GM19035 (cell line): ENCODE measurements around the gene TMEM35B.

Experiments used
- ATAC-seq: cut with Tn5 transposase; IDR thresholded peaks from one replicate; pipeline ENCODE4 v1.9.1; 2021; ENCODE audit not compliant: unreplicated experiment

The TMEM35B gene

DNA sequence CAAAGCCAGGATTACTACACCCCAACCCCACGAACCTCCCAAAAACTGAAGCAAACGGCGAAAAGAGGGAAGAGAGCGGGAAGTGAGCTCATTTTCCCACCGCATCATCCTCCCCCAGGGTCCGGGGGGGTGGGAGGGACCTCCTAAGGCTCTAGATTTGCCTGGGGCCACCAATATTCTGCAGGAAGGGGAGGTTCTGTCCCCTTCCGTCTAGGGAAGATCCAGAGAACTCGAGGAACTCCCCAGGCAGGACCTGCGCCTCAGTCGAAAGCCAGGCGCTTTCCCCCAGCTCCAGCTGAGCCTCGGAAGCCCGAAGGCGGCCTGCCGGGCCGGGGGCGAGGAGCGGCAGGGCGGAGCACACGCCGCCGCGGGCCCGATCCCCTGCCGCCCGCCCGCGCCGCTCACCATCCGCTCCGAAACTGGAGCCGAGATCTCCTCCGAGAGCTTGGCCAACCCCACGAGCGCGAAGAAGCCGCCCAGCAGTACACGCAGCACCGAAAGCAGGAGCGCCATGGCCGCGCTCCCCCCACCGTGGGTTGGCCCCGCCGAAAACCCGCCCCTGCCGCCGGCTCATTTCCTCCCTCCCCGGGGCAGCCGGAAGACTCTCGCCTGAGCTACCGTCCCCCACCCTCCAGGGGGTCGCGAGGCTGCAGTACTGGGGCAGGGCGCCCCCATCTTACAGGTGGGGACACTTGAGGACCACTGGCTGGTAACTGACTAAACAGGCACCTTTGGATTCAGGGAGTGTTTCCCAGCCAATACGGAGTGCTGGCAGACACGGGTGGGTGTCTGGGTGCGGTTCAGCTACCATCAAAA is at the start of gene TMEM35B:
TSS of gene TMEM35B (minus strand) at position 555 of the 816 bp plus-strand sequence. CDS start at position 513, 42 bp downstream.
- peak; percentile 79 for ATAC-seq

DNA sequence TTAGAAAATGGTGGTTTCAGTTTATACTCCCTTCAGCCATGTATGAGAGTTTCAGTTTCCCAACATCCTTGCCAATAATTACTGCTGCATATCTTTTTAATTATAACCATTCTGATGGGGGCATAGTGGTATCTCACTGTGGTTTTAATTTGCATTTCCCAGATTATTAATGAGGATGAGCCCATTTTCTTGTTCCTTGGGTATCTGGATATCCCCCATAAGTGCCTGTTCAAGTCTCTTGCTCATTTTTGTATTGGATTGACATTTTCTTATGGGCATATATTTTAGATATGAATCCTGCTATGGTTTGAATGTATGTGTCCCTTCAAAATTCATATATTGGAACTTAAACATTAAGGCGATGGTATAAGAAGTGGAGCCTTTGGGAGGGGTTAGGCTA is 48.2 kb upstream of the TMEM35B start:
- ATAC-seq, result no peak

DNA sequence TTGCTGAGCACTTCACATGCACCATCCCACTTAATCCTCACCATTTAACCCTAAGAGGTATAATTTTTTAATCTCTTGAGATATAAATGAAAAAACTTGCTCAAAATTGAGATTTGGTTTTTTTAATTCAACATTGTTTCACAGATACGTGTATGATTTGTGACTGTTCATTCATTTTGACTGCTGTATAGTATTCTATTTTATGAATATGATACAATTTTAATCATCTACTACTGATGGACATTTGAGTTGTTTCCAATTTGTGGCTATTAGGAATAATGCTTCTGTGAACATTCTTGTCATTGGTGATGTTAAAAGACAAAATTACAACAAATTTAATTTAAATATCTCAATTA is 47.2 kb upstream of the TMEM35B start:
- no peak for ATAC-seq

DNA sequence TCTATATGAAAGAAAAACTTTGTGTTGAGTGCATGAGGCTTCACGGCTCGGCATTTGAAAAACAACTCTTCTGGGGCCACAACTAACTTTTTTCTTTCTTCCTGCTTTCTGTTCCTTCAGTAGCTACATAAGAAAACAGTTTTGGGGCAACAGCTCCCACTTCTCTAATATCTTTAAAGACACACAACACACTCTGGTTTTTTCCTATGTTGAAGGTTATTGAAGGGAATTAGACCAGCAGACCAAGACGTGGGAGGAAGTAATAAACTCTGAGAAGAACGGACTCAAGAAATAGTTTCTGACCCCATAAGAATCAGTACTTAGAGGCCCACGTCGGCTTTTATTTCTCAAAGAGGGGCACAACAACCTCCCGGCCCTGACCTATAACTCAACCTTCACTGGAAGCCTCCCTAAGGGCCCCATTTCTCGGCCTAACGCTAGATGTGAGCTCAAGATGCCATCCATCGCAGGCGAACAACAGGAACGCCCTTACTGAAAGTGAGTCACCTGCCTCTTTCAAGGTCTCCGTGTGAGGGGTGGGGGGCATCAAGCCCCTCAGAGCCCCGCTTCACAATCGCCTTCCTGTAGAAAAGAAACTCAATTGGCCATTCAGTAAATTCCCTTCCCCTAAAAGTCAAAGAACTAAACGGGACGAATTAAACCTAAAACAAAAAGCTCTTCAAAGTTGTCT is 45.8 kb upstream of the TMEM35B start:
- no peak for ATAC-seq

DNA sequence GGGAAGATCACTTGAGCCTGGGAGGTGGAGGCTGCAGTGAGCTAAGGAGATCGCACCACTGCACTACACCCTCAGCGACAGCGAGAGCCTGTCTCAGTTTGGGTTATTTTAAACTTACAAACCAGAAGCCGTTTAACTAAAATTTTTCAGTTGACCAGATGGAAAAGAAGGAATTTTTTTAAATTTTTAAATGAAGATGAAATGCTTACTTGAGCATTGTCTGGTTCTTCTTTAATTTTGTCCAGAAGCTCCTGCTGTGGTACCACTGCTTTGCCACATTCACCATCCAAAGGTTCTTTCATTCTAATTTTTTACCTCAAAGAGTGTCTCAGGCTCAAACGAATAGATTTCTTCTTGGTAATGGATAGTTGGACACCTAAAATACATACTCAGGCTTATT is 45.2 kb upstream of the TMEM35B start:
- ATAC-seq, result no peak

DNA sequence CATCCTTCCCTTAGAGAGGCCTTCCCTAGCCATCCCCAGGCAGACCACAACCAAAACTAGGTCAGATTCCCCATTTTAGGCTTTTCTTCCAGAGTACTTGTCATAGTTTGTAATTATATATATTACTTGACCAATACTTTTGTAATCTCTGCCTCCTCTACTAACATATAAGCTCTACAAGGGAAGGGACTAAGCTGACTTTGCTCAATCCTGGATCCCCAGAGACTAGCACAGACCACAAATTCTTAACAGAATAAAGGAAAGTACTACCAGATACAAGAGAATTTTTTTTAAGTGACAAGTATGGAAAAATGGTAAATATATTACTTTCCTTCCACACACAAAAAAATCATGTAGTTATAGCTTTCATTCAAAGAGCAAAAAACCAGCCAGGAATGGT is 44.6 kb upstream of the TMEM35B start:
- no peak for ATAC-seq

DNA sequence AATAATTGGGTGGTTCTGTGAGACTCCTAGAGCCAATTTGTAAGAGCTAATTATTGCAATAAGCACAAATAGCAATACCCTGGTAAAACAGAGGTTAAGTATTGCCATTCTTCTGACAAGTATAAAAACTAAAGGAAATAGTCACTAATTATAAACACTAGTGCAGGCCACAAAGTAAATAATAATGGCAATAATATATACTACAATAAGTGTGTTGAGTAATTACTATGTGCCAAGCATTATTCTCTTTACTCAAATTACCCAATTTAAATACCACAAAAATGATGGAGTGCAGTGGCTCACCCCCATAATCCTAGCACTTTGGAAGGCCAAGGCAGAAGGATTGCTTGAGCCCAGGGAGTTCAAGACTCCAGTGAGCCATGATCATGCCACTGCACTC is 31.3 kb upstream of the TMEM35B start:
- ATAC-seq, result no peak

DNA sequence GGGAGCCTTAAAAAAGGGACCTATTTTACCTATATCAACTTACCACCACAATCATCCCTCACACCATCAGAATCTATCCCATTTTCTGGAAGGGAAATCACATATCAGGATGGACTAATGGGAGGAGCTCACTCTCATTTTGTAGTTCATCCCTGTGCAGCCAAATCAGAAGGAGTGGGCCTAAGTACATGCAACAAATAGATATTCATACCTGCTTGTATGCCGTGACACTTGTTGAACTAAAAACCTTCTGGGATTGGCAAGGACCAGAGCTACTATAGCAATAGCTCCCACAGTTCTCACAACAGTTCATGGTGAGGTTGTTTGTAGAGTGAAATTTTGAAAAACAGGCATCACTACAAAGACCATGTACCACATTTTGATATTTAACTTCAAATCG is 29.3 kb upstream of the TMEM35B start:
- ATAC-seq, result no peak

DNA sequence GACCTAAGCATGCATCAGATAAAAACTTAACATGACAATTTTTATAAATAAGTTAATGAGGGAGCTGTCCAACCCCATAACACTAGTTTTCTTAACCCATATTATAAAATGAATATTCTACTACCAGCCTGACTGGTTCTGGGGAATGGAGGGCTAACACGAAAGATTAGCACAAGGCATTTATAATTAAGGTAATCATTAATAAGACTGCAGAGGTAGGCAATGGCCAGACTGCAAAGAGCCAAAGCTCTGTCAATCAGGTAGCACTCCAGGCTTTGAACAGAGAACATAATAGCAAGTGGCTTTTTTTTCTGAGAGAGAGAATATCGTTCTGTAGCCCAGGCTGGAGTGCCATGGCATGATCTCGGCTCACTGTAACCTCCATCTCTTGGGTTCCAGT is 20.6 kb upstream of the TMEM35B start:
- ATAC-seq, result no peak

DNA sequence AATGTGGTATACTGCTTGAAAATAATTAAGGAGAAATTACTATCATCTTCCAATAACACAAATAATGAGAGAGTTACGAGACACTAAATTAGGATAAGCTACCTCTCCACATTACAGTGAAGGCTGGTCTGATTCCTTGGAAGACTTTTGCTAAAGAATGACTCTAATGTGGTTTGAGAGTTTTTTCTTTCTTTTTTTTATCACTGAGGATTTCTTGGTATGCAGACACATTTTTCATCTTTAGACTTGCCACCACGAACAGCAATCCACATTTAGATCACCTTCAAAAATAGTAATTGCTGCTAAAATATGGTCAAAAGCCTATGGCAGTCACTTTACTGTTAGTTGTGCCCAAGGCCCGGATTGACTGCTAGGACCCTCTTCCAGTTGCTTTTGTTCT is 16.6 kb upstream of the TMEM35B start:
- no peak for ATAC-seq

DNA sequence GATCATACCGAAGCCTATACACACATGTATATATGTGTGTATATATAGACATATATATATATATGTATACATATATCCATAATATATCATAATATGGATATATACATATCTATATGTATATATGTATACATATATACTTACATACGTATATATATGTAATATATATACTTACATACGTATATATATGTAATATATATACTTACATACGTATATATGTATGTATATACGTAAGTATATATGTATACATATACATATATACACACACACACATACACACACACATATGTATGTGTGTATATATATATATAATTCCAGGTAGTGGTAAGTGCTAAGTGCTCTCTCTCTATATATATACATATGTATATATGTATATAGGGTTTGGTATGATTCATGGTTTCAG is 9.7 kb upstream of the TMEM35B start:
- ATAC-seq, result no peak

DNA sequence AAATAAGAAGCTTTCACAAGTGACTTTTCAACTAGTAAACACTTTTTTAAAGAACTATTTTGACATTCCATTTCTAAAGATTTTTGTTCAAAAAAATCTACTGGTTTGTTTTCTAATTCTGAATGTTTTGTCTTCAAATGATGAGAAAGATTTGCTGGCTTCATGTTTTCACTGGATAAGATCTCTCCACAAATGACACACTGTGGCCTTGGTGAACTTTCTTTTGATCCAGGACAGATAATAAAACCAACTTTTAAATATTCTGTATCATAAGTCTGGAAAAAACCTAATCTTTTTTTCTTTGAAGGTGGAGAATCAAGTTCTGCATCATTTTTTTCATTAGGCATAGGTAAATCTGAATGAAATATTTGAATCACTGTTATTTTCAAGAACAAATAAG is 3.4 kb upstream of the TMEM35B start:
- ATAC-seq, result no peak

DNA sequence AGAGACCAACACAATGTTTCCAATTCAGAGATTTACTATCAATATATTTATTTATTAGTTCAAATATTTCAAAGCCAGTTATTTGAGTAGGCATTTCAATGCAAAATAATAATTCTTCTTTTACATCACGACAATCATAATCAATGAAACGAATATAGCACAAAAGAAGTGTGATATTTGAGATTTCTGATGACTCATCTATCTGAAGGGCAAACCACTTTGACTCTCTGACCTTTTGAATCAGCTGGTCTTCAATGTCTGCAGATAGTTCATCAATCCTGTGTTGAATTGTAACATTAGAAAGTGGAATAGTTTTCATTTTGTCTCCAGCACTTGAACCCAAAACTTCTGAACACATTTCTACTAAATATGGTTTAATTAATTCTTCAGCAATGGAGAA is 3.0 kb upstream of the TMEM35B start:
- no peak for ATAC-seq

DNA sequence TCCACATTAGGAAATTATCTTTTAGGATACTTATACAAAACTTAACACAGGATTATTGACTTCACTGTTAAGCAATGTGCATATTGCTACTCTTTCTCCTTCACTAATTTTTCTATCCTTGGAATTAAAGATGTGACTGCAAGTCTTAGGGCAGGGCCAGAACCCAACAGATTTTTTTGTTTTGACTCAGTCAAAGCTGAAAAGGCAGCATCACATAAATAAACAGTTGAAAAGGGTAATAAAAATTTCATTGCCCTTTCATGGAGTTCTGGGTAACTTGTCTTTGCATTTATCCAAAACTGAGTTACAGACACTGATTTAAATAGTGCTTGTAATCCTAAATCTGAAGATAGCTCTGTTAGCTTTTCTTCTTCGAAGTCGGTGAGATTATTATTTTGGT is 1.9 kb upstream of the TMEM35B start:
- no peak for ATAC-seq

DNA sequence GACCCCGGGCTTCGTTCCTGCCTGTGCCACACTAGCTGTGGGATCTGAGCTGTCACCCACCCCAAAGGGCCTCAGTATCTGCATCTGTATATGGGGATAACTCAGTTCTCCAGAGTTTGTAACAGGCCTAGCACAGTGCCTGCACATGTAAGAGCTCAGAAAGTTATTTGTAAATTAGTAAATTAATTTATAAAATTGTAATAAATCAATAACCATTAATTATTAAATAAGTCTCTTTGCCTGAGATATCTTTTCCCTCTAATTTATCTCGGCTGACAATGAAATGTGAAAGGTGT is 410 bp upstream of the TMEM35B start:
- ATAC-seq, result peak; percentile 25

DNA sequence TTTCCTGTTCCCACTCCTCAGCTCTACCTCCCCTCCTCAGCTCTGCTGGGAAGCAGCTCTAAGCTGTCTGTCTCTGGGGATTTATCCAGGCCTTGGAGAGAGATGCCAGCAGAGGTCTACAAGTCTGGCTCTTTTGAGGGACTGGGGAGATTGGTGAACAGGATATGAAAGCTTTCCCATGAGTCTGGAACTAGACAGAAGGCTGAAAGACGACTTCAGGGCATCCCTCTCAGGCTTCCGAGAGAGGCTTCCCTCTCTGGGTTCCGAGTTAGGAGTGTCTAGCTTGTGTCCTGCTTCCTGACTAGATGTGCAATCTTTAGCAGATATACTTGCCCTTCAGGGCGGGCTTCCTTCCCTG is 733 bp downstream of the TMEM35B start:
- no peak for ATAC-seq

DNA sequence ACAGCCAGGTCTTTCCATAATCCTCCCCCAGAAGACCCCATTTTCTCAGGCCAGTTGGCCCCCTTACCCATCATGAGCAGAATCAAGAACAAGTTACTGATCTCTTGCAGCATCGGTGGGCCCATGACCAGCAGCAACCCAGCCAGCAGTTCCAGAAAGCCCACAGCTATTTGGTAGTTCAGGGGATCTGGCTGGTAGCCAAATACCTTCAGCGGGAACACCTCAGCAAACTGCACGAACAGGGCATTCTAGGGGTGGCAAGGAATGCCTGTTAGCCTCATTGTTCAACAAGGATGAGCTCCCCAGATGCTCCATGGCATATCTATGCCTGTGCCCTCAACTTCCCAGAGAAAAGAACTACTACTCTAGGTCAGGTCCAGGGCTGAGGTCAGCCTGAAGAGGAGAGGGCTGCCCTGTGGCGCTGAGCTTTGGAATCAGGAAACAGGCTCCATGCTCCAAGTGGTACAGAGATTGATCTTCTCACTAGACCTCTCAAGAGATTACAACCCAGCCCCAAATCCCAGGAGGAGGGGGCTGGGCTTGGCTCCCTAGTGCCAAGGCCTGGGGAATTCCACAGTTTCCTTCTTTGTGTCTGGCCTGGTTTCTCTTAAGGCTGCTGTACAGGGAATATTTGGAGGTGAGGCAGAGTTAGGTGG is 1.3 kb downstream of the TMEM35B start:
- ATAC-seq, result no peak

DNA sequence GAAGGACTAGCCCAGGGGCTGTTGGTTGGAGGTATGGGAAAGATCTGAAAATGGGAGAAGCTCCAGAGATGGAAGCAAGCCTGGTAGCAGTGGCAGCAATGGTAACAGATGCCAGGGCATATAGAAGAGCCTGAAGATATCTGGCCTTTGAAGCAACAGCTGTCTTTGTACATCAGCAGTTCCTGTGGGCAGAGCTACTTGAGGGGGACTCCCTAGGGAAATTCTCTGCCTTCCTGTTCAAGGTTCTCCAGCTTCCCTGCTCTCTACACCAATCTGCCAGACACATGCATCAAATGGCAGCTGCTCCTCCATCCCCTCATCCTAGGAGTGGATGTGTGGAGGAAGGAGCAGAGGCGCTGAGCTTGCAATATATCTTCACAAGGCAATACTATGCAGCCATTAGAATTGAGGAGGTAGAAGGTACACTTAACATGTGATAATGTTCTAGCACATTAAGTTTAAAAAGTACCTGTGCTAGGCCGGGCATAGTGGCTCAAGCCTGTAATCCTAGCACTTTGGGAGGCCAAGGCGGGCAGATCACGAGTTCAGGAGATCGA is 2.2 kb downstream of the TMEM35B start:
- ATAC-seq, result no peak

DNA sequence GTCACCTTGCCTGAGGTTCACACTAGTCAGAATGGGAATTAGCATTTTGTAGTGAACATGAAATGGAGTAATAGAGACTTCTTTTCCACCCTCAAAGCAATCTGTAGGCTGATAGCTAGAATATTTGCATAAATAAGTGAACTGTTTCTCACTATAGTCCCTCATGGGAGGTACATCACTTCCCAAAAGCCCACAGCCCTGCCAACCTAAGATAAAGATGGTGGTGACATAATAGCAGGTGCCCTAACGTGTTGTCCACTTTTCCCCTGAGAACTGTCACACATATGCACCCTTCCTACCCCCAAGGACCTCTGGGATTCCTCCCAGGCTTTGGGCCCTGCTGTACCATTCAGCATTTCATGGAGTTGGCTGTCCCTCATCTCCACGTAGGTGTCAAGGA is 4.4 kb downstream of the TMEM35B start:
- no peak for ATAC-seq

DNA sequence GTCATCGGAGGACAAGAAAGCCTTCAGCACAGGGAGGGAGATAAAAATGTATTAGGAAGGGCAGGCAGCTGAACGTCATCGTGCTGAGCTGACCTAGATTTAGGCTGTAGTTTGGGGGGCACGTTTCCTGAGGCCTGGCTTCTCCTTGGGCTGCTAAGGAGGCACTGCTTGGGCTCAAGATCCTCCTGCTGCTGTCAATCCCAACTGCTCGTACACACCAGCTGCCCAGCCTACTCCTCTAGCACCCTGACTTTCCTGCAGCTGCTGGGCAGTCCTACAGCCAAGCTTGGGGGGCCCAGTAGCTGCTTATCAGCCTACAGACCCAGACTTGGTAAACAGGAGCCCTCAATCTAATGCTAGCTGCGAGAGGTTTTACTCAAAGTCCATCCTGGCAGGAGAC is 6.2 kb downstream of the TMEM35B start:
- no peak for ATAC-seq

DNA sequence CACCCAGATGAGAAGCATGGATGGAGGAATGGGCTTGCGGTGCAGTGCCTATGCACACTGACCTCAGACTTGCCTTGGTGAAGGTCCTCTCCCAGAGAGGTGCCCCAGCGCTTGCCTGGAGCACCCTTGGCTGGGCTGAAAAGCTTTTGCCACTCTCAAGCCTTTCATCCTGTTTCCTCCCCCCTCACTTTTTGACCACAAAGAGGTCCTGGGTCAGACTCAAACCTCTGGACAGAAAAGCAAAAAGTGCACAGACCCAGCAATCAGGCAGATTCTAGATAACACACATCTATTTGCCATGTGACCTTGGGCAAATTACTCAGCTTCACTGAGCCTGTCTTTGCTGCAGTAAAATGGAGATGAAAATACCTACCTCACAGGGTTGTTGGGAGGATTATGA is 7.3 kb downstream of the TMEM35B start:
- ATAC-seq, result no peak

DNA sequence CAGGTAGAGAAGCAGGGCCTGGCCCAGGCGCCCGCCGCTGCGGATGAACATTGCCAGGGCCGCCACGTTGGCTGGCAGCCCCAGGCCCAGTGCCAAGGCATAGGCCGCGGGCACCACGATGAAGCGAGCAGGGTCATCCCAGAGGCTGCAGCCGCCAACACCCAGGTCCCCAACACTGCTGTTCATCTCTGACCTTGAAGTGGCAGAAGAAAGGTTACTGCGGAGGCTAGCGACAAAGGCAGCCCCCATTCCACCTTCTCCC is 8.0 kb downstream of the TMEM35B start:
- ATAC-seq, result no peak
